Right ventricle myocardium inferior (tissue), 1 donor: ENCODE measurements around the gene RNF212. TPM values are rescaled to one million over a fixed set of nuclear protein-coding genes. Genes with fewer than 3 reads are reported as not detected.

Experiments
- ATAC-seq: fragments of 200-7000 bp; cut with Tn5 transposase; one replicate; pipeline ENCODE4 v1.9.1; 2020; ENCODE audit warnings: mild to moderate bottlenecking, moderate library complexity
- DNase-seq: peaks from one replicate; pipeline ENCODE4 v3.0.0; 2021; ENCODE audit errors: missing footprints
- intact Hi-C: fragments of 100-400 bp; cut with DNase I; formaldehyde crosslinking; loops from one replicate; pipeline ENCODE4 v1.11.0; 2022
- total RNA-seq: library from RNA; stranded (reverse); fragmentation: NEBNext Ultra II Directional; extraction: Animal tissue kit (Norgen Biotek cat#: 25700); gene quantifications from one replicate; pipeline ENCODE4 v1.2.1, GENCODE V29; 2021
- donor health status: DM: no; HTN: yes; CAD: no; lungs with severe emphysema.

Gene RNF212
- total RNA-seq, 1 donor from 2014 or later = 1.7 TPM

GRCh38 chr4:1030559-1030958 lies 82.8 kb downstream of the RNF212 start:
- intact Hi-C loops = no loop called here
- no peak for DNase-seq
- no peak for ATAC-seq

- no peak for ATAC-seq
- intact Hi-C loops = no loop called here
- DNase-seq = no peak
Measured at GRCh38 chr4:1030031-1030430, 83.3 kb downstream of the RNF212 start.

- intact Hi-C loops = no loop called here
- DNase-seq = no peak
- ATAC-seq = no peak
Measured at GRCh38 chr4:1029529-1029928, 83.8 kb downstream of the RNF212 start.

- intact Hi-C loops = no loop called here
- no peak for DNase-seq
- no peak for ATAC-seq
Measured at GRCh38 chr4:1028574-1029220, 84.7 kb downstream of the RNF212 start.

GRCh38 chr4:1027915-1028238 lies 85.5 kb downstream of the RNF212 start:
- intact Hi-C loops = no loop called here
- ATAC-seq (no peak), DNase-seq (no peak)

GRCh38 chr4:1027219-1027914 lies 86.0 kb downstream of the RNF212 start:
- intact Hi-C loops = no loop called here
- DNase-seq (no peak), ATAC-seq (no peak)

- DNase-seq = no peak
- peak; percentile 55 for ATAC-seq
- intact Hi-C loops = no loop called here
Measured at GRCh38 chr4:1026115-1026514, 87.2 kb downstream of the RNF212 start.

GRCh38 chr4:1024882-1025545 lies 88.3 kb downstream of the RNF212 start:
- intact Hi-C loops = no loop called here
- ATAC-seq (no peak), DNase-seq (no peak)

GRCh38 chr4:1023895-1024740 lies 89.2 kb downstream of the RNF212 start:
- ATAC-seq = no peak
- intact Hi-C loops = no loop called here
- DNase-seq = no peak

GRCh38 chr4:1023075-1023640 lies 90.2 kb downstream of the RNF212 start:
- DNase-seq (no peak), ATAC-seq (no peak)
- intact Hi-C loops = no loop called here

- ATAC-seq (no peak), DNase-seq (no peak)
- intact Hi-C loops = no loop called here
Measured at GRCh38 chr4:1022739-1023066, 90.7 kb downstream of the RNF212 start.

- ATAC-seq (no peak), DNase-seq (no peak)
- intact Hi-C loops = no loop called here
Measured at GRCh38 chr4:1022051-1022738, 91.2 kb downstream of the RNF212 start.

Other genes with a start within 250 kb of the RNF212 start
- 29.3 TPM for gene GAK, start 181.2 kb downstream of the RNF212 start, total RNA-seq
- gene TMEM175, start 181.1 kb downstream of the RNF212 start, total RNA-seq = 17.4 TPM
- gene DGKQ, start 140.0 kb downstream of the RNF212 start, total RNA-seq = 3.8 TPM
- gene IDUA, start 126.5 kb downstream of the RNF212 start, total RNA-seq = 8.6 TPM
- gene SLC26A1, start 120.2 kb downstream of the RNF212 start, total RNA-seq = not detected
- gene FGFRL1, start 101.9 kb downstream of the RNF212 start, total RNA-seq = 21.0 TPM
- gene SPON2, start 59.0 kb upstream of the RNF212 start, total RNA-seq = 22.6 TPM
- gene CTBP1, start 135.6 kb upstream of the RNF212 start, total RNA-seq = 121 TPM
- gene MAEA, start 176.3 kb upstream of the RNF212 start, total RNA-seq = 50.4 TPM
- gene UVSSA, start 233.6 kb upstream of the RNF212 start, total RNA-seq = 6.5 TPM